Retinal pigment epithelial cell (primary cell): Measurements from ENCODE around the gene PHLDA2.

Experiments used
- DNase-seq: peaks from one replicate; pipeline ENCODE4 v3.0.0-alpha.2; 2010; ENCODE audit warnings: low read depth
- H3K4me3 ChIP-seq: 2 replicates; pipeline ENCODE4 v1.5.1; 2011; ENCODE audit warnings: mild to moderate bottlenecking, low read length, control low read depth, moderate library complexity
- CTCF ChIP-seq: conservative IDR thresholded peaks from 2 replicates; pipeline ENCODE4 v1.5.1; 2011; ENCODE audit warnings: low read depth, low read length, control low read depth, inconsistent platforms

Gene PHLDA2

GRCh38 chr11:2886191-2886894 lies 42.9 kb downstream of the PHLDA2 start:
- no peak overlapping the region for H3K4me3 ChIP-seq
- TF ChIP-seq CTCF = peak; percentile 36
- no peak for DNase-seq

- DNase-seq = no peak
- no peak for TF ChIP-seq CTCF
- H3K4me3 ChIP-seq = peak within 1 kb of the TSS; percentile 64
Observed at GRCh38 chr11:2885678-2886081, 43.5 kb downstream of the PHLDA2 start, which contains the start of gene CDKN1C. TSS of gene CDKN1C (minus strand) at chr11:2885775. CDS start at chr11:2885456, 319 bp downstream.

GRCh38 chr11:2885017-2885677 lies 44.1 kb downstream of the PHLDA2 start:
- TF ChIP-seq CTCF = peak; percentile 17
- H3K4me3 ChIP-seq = peak overlapping the region; percentile 64
- DNase-seq = no peak

GRCh38 chr11:2883979-2884815 lies 45.0 kb downstream of the PHLDA2 start:
- H3K4me3 ChIP-seq = peak overlapping the region; percentile 56
- no peak for TF ChIP-seq CTCF
- DNase-seq = no peak

- peak overlapping the region; percentile 56 for H3K4me3 ChIP-seq
- DNase-seq = no peak
- no peak for TF ChIP-seq CTCF
Observed at GRCh38 chr11:2883640-2883978, 45.6 kb downstream of the PHLDA2 start.

GRCh38 chr11:2882396-2883110 lies 46.7 kb downstream of the PHLDA2 start:
- peak overlapping the region; percentile 56 for H3K4me3 ChIP-seq
- TF ChIP-seq CTCF = no peak

More at GRCh38 chr11:2882396-2883110, 46.7 kb downstream of the PHLDA2 start:
- DNase-seq = no peak
